Lower lobe of right lung (tissue), 2 donors: ENCODE data around the gene HS1BP3. TPM values are rescaled to one million over a fixed set of nuclear protein-coding genes. Genes with fewer than 3 reads are reported as not detected.

Source experiments
- ATAC-seq, 2 donors: fragments of 200-7000 bp; cut with Tn5 transposase; one replicate each; pipeline ENCODE4 v1.9.1; 2020 to 2022; ENCODE audit warnings: mild to moderate bottlenecking in 2 of 2, moderate library complexity in 2 of 2
- DNase-seq: peaks from one replicate; pipeline ENCODE4 v3.0.0-alpha.2; 2020
- H3K27ac ChIP-seq: fragments of 200-600 bp; one replicate; pipeline ENCODE4 v1.8.0; 2022
- H3K27me3 ChIP-seq: fragments of 200-600 bp; one replicate; pipeline ENCODE4 v1.8.0; 2022; ENCODE audit warnings: low read depth
- H3K36me3 ChIP-seq: fragments of 200-600 bp; one replicate; pipeline ENCODE4 v1.8.0; 2022; ENCODE audit warnings: mild to moderate bottlenecking
- H3K4me1 ChIP-seq: fragments of 200-600 bp; one replicate; pipeline ENCODE4 v1.8.0; 2022
- H3K4me3 ChIP-seq: fragments of 200-600 bp; one replicate; pipeline ENCODE4 v1.8.0; 2022; ENCODE audit warnings: mild to moderate bottlenecking
- H3K9me3 ChIP-seq: fragments of 200-600 bp; one replicate; pipeline ENCODE4 v1.8.0; 2022
- CTCF ChIP-seq: fragments of 200-600 bp; IDR thresholded peaks from one replicate; pipeline ENCODE4 v1.8.0; 2022; ENCODE audit warnings: antibody characterized with exemption, mild to moderate bottlenecking
- intact Hi-C: fragments of 100-400 bp; cut with DNase I; formaldehyde crosslinking; loops from one replicate; pipeline ENCODE4 v1.11.0; 2022
- total RNA-seq: library from RNA; stranded (reverse); fragmentation: NEBNext Ultra II Directional; extraction: Animal tissue kit (Norgen Biotek cat#: 25700); gene quantifications from one replicate; pipeline ENCODE4 v1.2.1, GENCODE V29; 2021
- donor health status: DM: no; HTN: yes; CAD: no; lungs with severe emphysema.

The HS1BP3 gene
- total RNA-seq, 1 donor from 2014 or later: 39.9 TPM

DNA sequence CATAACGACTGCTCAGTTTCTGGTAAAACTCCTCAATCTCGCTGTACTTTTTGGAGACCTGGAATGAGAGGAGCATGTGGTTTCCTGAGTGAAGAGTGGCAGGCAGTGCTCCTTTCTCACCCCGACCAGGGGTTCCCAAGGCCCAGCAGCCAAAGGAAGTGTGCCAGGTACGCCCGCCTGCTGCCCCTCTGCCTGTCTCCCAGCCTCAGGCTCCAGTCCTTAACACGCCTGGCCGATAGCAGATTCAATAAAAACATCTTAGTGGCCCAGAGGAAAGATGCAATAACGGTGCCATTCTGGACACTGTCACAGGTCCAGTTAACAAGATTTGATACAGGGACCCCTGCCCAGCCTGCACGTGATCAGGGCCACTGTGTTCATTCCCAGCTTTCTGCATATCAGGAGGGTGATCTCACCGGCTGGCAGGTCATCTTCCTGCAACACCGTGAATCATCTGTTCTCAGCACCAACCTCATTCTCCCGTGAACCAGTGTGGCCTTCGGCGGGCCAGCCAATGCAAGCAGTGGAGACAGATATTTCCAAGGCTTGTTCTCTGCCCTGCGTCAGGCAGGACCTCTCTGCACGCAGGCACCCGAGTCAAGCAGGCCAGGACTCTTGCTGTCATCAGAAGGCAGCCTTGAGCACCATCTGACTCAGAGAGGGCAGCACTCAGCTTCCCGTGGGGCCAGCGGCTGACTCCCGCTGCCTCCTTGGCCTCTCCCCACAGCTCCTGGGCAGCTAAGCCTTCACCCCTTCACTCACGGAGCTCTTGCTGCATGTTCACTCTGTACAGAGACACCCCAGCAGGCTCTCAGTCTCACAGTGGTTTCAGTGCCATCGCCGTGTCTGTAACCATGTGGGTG is 9.5 kb downstream of the HS1BP3 start:
- Histone ChIP-seq H3K27me3 (no peaks in the 10 kb centered on the region), H3K4me3 (no peak overlapping the region), H3K36me3 (peaks cover 85% of the 10 kb centered on the region), H3K27ac (no peak overlapping the region), H3K9me3 (no peaks in the 10 kb centered on the region), H3K4me1 (peaks cover 16% of the 10 kb centered on the region)
- intact Hi-C loops: no loop called here
- DNase-seq (no peak), ATAC-seq (no peak)
- no peak for TF ChIP-seq CTCF

DNA sequence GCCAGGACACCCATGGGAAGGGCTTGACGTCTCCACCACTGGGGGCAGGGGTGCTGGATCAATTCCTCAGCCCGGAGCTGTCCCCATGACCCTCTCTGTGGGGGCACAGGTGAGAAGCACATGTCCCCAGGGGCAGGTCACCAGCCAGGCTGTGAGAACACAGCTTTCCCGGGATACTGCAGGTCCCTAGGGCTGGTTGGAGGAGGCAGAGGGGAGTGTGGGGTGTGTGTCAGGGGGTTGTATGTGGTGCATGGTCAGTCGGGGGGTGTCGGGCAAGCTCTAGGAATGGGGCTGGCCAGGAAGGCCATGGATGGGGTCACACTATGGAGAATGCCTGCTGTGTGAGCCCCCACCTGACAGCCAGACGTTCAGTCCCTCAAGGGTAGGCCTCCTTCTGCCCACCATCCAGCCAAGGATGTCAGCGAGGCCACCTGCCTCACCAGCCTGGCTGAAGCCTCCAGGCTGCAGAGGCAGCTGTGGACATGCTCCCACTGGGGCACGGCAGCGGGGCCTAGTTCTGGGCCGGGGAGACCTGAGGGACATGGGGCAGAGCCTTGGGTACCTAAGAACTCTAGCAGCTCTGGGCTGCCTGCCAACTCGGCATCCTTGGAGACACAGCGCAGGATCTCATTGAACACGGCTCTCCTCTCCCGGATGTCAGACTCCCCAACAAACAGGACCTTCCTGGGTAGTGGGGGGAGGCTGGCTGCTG is 10.3 kb downstream of the HS1BP3 start:
- Histone ChIP-seq H3K9me3 (no peaks in the 10 kb centered on the region), H3K27me3 (no peaks in the 10 kb centered on the region), H3K36me3 (peaks cover 84% of the 10 kb centered on the region), H3K27ac (no peak overlapping the region), H3K4me1 (peaks cover 23% of the 10 kb centered on the region), H3K4me3 (no peak overlapping the region)
- ATAC-seq: no peak
- no peak for DNase-seq
- intact Hi-C loops: no loop called here
- TF ChIP-seq CTCF: no peak

DNA sequence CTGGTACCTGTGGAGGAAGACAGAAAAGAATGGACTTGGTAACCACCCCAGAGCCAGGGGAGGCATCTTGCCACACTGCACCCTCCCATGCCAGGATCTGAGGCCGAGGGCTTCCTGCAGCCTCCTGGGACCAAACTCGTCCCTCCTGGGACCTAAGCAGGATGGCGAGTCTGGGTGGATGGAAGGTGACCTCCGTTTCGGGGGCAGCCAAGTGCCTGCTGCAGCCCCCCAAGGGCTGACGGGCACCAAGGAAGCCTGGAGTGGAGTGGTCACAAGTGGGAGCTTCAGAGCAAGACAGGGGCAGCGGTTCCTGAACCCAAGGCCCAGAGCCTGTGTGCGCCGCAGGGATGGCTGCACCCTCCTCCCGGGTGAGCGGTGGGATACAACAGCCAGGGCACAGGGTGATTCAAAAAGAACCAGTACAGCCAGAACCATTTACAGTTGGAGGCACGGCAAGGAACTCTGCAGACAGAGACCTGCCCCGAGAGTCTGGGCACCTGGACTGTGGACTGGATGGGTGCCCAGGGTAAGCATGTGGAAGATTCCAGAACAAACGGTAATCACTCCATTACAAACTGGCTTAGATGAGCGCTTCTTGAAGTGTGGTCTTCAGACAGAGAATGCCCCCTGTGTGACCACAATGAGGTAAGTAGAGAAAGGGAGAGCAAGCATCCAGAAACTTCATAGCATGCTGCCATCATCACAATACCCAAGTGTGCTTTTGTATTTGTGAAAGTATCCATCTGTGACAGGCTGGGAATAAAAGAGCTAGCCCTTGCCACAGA is 12.1 kb downstream of the HS1BP3 start:
- Histone ChIP-seq H3K4me3 (no peak overlapping the region), H3K4me1 (peaks cover 36% of the 10 kb centered on the region), H3K36me3 (peaks cover 69% of the 10 kb centered on the region), H3K27ac (no peak overlapping the region), H3K9me3 (no peaks in the 10 kb centered on the region), H3K27me3 (no peaks in the 10 kb centered on the region)
- ATAC-seq: no peak
- intact Hi-C loops: loop anchor here (10.0 kb wide), 1 partner anchor 194 kb away; the partner anchor contains the start of gene RHOB
- DNase-seq: peak; percentile 33
- TF ChIP-seq CTCF: no peak

- H3K9me3 ChIP-seq: no peaks in the 10 kb centered on the region
- no peak overlapping the region for H3K27ac ChIP-seq
- ATAC-seq: no peak
- peaks cover 60% of the 10 kb centered on the region for H3K36me3 ChIP-seq
- TF ChIP-seq CTCF: no peak
- H3K4me3 ChIP-seq: no peak overlapping the region
- DNase-seq: no peak
- H3K27me3 ChIP-seq: no peaks in the 10 kb centered on the region
- intact Hi-C loops: loop anchor here (10.0 kb wide), 1 partner anchor 193 kb away; the partner anchor contains the start of gene RHOB
- H3K4me1 ChIP-seq: peaks cover 42% of the 10 kb centered on the region
Observed at GRCh38 chr2:20638014-20638413, 12.9 kb downstream of the HS1BP3 start.

DNA sequence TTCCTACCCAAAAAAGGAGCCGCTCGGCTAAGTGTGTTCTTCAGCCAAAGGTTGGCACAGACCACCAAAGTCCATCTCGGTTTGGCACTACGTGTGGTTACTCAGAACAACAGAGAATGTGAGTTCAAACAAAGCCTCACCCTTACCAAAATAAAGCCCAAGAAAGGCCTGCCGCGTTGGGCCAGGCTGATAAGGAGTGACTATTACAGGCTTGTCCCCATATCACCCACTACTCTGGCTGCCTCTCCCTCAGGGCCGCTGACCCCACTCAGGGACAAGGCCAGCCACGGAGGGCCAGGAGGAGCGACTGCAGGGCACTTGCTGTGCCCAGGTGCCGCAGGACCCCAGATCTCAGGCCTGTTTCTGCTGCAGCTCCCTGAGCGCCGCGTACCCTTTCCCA is 13.8 kb downstream of the HS1BP3 start:
- no peaks in the 10 kb centered on the region for H3K27me3 ChIP-seq
- no peaks in the 10 kb centered on the region for H3K9me3 ChIP-seq
- DNase-seq (no peak), ATAC-seq (no peak)
- intact Hi-C loops: loop anchor here (10.0 kb wide), 1 partner anchor 192 kb away; the partner anchor contains the start of gene RHOB
- no peak for TF ChIP-seq CTCF
- H3K4me3 ChIP-seq: no peak overlapping the region
- H3K4me1 ChIP-seq: peaks cover 36% of the 10 kb centered on the region
- H3K27ac ChIP-seq: no peak overlapping the region
- H3K36me3 ChIP-seq: peaks cover 60% of the 10 kb centered on the region
